Caco-2 (cell line): ENCODE measurements around the gene NANP. TPM values are rescaled to one million over a fixed set of nuclear protein-coding genes. Genes with fewer than 3 reads are reported as not detected.

ENCODE experiments used
- BruUV-seq: library from RNA; stranded (reverse); fragments of 400-500 nt; replicated peaks from 2 replicates; lab custom pipeline; 2021; lab: Mats Ljungman, UMichigan
- CTCF ChIA-PET: fragments of 300-600 bp; sonication (Branson Sonifier 250); formaldehyde crosslinking; loops from one replicate; lab custom pipeline; 2022; ENCODE audit warnings: antibody characterized with exemption; lab: Charles Lee
- POLR2A ChIA-PET: fragments of 300-600 bp; sonication (Branson Sonifier 250); formaldehyde crosslinking; loops from one replicate; lab custom pipeline; 2022; ENCODE audit warnings: antibody characterized with exemption; lab: Charles Lee
- DNase-seq, 2 experiments: peaks; one replicate each; pipeline versions ENCODE4 v3.0.0 to v3.0.0-alpha.2; 2020 to 2022
- H3K27me3 ChIP-seq: replicated peaks from 2 replicates; pipeline ENCODE4 v1.6.0; 2011; ENCODE audit warnings: low read length; ENCODE audit not compliant: control insufficient read depth, insufficient read depth
- H3K36me3 ChIP-seq: 2 replicates; pipeline ENCODE4 v1.5.1; 2011; ENCODE audit warnings: low read length; ENCODE audit not compliant: control insufficient read depth, insufficient read depth
- H3K4me1 ChIP-seq: fragments of 250-450 bp; sonication (Bioruptor Pico); 2 replicates; pipeline ENCODE4 v1.5.1; 2020; ENCODE audit warnings: mild to moderate bottlenecking
- H3K4me3 ChIP-seq: 2 replicates; pipeline ENCODE4 v1.5.1; 2011; ENCODE audit warnings: low read depth, mild to moderate bottlenecking, control low read depth, low read length
- H3K9me3 ChIP-seq: fragments of 250-450 bp; sonication (Bioruptor Pico); 2 replicates; pipeline ENCODE4 v1.5.1; 2020; ENCODE audit warnings: mild to moderate bottlenecking, moderate library complexity
- H3K27ac Mint-ChIP-seq: one replicate; pipeline ENCODE4 v1.8.0; 2022; ENCODE audit warnings: mixed read lengths; ENCODE audit not compliant: unreplicated experiment
- H3K27me3 Mint-ChIP-seq: one replicate; pipeline ENCODE4 v1.8.0; 2022; ENCODE audit warnings: mixed read lengths; ENCODE audit not compliant: insufficient read depth, unreplicated experiment
- H3K36me3 Mint-ChIP-seq: one replicate; pipeline ENCODE4 v1.8.0; 2022; ENCODE audit warnings: mild to moderate bottlenecking, mixed read lengths; ENCODE audit not compliant: insufficient read depth, unreplicated experiment
- H3K4me1 Mint-ChIP-seq: one replicate; pipeline ENCODE4 v1.8.0; 2022; ENCODE audit warnings: low read depth, mixed read lengths; ENCODE audit not compliant: unreplicated experiment
- H3K4me3 Mint-ChIP-seq: one replicate; pipeline ENCODE4 v1.8.0; 2022; ENCODE audit warnings: mild to moderate bottlenecking, moderate library complexity, mixed read lengths; ENCODE audit not compliant: unreplicated experiment
- H3K9me3 Mint-ChIP-seq: one replicate; pipeline ENCODE4 v1.8.0; 2022; ENCODE audit warnings: mixed read lengths; ENCODE audit not compliant: unreplicated experiment
- CTCF ChIP-seq, 2 experiments: fragments of 200-600 bp in 1 of 2; IDR thresholded peaks; 1 replicate in 1 of 2; 2 replicates in 1 of 2; pipeline versions ENCODE4 v1.5.1 to v1.8.0; 2011 to 2022; ENCODE audit warnings: antibody characterized with exemption in 1 of 2, control low read depth in 1 of 2, inconsistent platforms in 1 of 2, low read depth in 1 of 2, low read length in 1 of 2, mild to moderate bottlenecking in 1 of 2, moderate library complexity in 1 of 2; ENCODE audit not compliant: insufficient read depth in 1 of 2, severe bottlenecking in 1 of 2, unreplicated experiment in 1 of 2
- intact Hi-C: fragments of 100-400 bp; cut with micrococcal nuclease; formaldehyde crosslinking; loops from one replicate; pipeline ENCODE4 v1.10.0; 2022; ENCODE audit not compliant: unreplicated experiment
- total RNA-seq: library from RNA; stranded (reverse); gene quantifications from 2 replicates; pipeline ENCODE4 v1.2.3, GENCODE V29; 2022

NANP gene
- total RNA-seq, 1 experiment from 2014 or later: 10.1 TPM

DNA sequence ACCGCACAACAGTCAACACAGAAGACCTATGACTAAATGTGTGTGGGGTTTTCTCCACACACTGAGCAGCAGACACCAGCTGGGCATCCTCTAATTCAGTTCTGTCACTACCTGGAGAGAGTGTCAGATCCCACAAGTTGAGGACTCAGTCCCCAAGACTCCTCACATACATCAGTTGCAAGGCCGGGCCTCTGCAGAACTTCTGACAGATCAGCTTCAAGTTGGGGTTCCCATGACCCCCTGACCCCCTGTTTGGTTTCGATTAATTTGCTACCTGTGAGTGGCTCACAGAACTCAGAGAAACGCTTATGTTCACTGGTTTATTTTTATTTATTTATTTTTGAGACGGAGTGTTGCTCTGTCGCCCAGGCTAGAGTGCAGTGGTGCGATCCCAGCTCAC is 35.3 kb downstream of the NANP start:
- no TSS peak for BruUV-seq
- no peaks in the 10 kb centered on the region for H3K9me3 Mint-ChIP-seq
- H3K9me3 ChIP-seq: no peaks in the 10 kb centered on the region; the same call in 1 of the 2 replicates
- no peak overlapping the region for H3K4me3 ChIP-seq
- H3K27ac Mint-ChIP-seq: no peak overlapping the region
- ChIA-PET CTCF (no interaction called here), POLR2A (no interaction called here)
- intact Hi-C loops: no loop called here
- TF ChIP-seq CTCF (IDR thresholded peaks at IDR 0.05; ENCODE audit: insufficient read depth in 1 of 2, low read depth in 1 of 2, low read length in 1 of 2, severe bottlenecking in 1 of 2, unreplicated experiment in 1 of 2): no peak
- DNase-seq: no peak
- H3K4me1 ChIP-seq: no peaks in the 10 kb centered on the region
- no peaks in the 10 kb centered on the region for H3K4me1 Mint-ChIP-seq
- no peaks in the 10 kb centered on the region for H3K27me3 ChIP-seq
- no peaks in the 10 kb centered on the region for H3K36me3 ChIP-seq
- no peak overlapping the region for H3K4me3 Mint-ChIP-seq
- H3K36me3 Mint-ChIP-seq: peaks cover 6% of the 10 kb centered on the region
- no peaks in the 10 kb centered on the region for H3K27me3 Mint-ChIP-seq

DNA sequence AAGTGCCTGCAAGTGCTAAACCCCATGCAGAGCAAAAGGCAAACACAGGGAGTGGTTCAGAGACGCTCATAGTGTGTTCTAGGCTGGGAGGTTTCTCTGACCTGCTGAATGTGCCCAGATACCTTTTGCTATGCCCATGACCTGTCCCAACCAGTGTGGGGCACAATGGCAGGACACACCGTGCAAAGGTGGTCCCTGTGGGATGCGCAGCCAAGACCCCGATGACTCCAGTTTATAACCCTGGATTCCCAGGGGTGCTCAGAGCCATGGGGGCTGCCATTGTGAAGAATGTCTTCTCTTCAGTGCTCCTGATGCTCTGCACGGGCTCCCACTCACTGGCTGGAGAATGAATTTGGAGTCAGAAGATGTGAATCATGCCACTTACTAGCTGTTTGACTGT is 36.3 kb downstream of the NANP start:
- Histone ChIP-seq H3K9me3 (no peaks in the 10 kb centered on the region; the same call in 1 of the 2 replicates), H3K27me3 (no peaks in the 10 kb centered on the region), H3K4me1 (no peaks in the 10 kb centered on the region), H3K36me3 (no peaks in the 10 kb centered on the region), H3K4me3 (no peak overlapping the region)
- Mint-ChIP-seq H3K4me1 (no peaks in the 10 kb centered on the region), H3K27ac (no peak overlapping the region), H3K4me3 (no peak overlapping the region), H3K9me3 (no peaks in the 10 kb centered on the region), H3K36me3 (peaks cover 6% of the 10 kb centered on the region), H3K27me3 (no peaks in the 10 kb centered on the region)
- intact Hi-C loops: no loop called here
- TF ChIP-seq CTCF (IDR thresholded peaks at IDR 0.05; ENCODE audit: insufficient read depth in 1 of 2, low read depth in 1 of 2, low read length in 1 of 2, severe bottlenecking in 1 of 2, unreplicated experiment in 1 of 2): no peak
- ChIA-PET POLR2A (no interaction called here), CTCF (no interaction called here)
- DNase-seq: no peak
- no TSS peak for BruUV-seq

DNA sequence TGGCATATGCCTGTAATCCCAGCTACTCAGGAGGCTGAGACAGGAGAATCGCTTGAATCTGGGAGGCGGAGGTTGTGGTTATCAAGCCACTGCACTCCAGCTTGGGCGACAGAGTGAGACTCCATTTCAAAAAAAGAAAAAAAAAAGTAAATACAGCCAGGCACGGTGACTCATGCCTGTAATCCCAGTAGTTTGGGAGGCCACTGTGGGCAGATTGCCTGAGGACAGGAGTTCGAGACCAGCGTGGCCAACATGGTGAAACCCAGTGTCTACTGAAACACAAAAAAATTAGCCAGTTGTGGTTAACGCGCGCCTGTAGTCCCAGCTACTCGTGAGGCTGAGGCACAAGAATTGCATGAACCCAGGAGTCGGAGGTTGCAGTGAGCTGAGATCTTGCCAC is 36.9 kb downstream of the NANP start:
- POLR2A ChIA-PET: no interaction called here
- intact Hi-C loops: no loop called here
- Mint-ChIP-seq H3K27ac (no peak overlapping the region), H3K27me3 (no peaks in the 10 kb centered on the region), H3K9me3 (no peaks in the 10 kb centered on the region), H3K36me3 (peaks cover 6% of the 10 kb centered on the region), H3K4me1 (no peaks in the 10 kb centered on the region), H3K4me3 (no peak overlapping the region)
- Histone ChIP-seq H3K36me3 (no peaks in the 10 kb centered on the region), H3K4me3 (no peak overlapping the region), H3K27me3 (no peaks in the 10 kb centered on the region), H3K9me3 (no peaks in the 10 kb centered on the region; the same call in 1 of the 2 replicates), H3K4me1 (no peaks in the 10 kb centered on the region)
- no peak for DNase-seq
- no peak for TF ChIP-seq CTCF (IDR thresholded peaks at IDR 0.05; ENCODE audit: insufficient read depth in 1 of 2, low read depth in 1 of 2, low read length in 1 of 2, severe bottlenecking in 1 of 2, unreplicated experiment in 1 of 2)
- no TSS peak for BruUV-seq
- CTCF ChIA-PET: no interaction called here
